ENCODE results near the gene FBLN1. TPM values are rescaled to one million over a fixed set of nuclear protein-coding genes. Genes with fewer than 3 reads are reported as not detected.

FBLN1 gene
- total RNA-seq, 2 donors from 2014 or later: 226 to 305 TPM

DNA sequence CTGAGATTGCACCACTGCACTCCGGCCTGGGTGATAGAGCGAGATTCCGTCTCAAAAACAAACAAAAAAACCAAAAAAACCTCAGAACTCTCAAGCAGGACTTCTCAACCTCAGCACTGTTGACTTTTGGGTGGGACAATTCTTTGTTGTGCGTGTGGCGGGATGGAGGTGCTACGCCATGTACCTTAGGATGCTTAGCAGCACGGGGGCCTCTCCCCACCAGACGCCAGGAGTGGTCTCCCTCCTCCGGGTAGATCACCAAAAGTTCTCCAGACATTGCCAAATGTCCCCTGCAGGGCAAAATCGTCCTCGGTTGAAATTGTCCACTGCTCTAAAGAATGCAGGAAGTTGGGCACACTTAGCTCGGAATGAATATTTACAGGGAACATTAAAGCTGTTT, 142.0 kb downstream of the FBLN1 start:
- no peak overlapping the region for H3K4me3 Mint-ChIP-seq
- no peaks in the 10 kb centered on the region for H3K36me3 Mint-ChIP-seq (ENCODE audit: low read depth)
- H3K4me1 ChIP-seq (ENCODE audit: control insufficient read depth, insufficient read depth, low read length): no peaks in the 10 kb centered on the region
- H3K27ac Mint-ChIP-seq: no peak overlapping the region
- TF ChIP-seq, protein P1, sequence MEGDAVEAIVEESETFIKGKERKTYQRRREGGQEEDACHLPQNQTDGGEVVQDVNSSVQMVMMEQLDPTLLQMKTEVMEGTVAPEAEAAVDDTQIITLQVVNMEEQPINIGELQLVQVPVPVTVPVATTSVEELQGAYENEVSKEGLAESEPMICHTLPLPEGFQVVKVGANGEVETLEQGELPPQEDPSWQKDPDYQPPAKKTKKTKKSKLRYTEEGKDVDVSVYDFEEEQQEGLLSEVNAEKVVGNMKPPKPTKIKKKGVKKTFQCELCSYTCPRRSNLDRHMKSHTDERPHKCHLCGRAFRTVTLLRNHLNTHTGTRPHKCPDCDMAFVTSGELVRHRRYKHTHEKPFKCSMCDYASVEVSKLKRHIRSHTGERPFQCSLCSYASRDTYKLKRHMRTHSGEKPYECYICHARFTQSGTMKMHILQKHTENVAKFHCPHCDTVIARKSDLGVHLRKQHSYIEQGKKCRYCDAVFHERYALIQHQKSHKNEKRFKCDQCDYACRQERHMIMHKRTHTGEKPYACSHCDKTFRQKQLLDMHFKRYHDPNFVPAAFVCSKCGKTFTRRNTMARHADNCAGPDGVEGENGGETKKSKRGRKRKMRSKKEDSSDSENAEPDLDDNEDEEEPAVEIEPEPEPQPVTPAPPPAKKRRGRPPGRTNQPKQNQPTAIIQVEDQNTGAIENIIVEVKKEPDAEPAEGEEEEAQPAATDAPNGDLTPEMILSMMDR (conservative IDR thresholded peaks at IDR 0.05): no peak
- DNase-seq: no peak
- peaks cover 11% of the 10 kb centered on the region for H3K4me1 Mint-ChIP-seq
- no peaks in the 10 kb centered on the region for H3K9me3 ChIP-seq (ENCODE audit: control insufficient read depth, low read length)
- H3K9me3 Mint-ChIP-seq: no peaks in the 10 kb centered on the region
- H3K27me3 Mint-ChIP-seq (ENCODE audit: insufficient read depth): peaks cover 70% of the 10 kb centered on the region
- H3K27ac ChIP-seq (ENCODE audit: low read depth, low read length): no peak overlapping the region
- H3K27me3 ChIP-seq (ENCODE audit: control insufficient read depth, insufficient read depth, low read length, poor library complexity, severe bottlenecking): peaks cover 17% of the 10 kb centered on the region
- WGBS, 2 experiments (ENCODE audit: insufficient coverage in 1 of 2, insufficient read length in 1 of 2): 92 to 94% methylated on average over 9 to 12 of the region's 12 CpGs
- no peaks in the 10 kb centered on the region for H3K36me3 ChIP-seq (ENCODE audit: control insufficient read depth, insufficient read depth, low read length)
- H3K4me3 ChIP-seq (ENCODE audit: low read length): no peak overlapping the region
- H3K9ac ChIP-seq (ENCODE audit: extremely low read depth, low read length, poor library complexity, severe bottlenecking): no peak overlapping the region

DNA sequence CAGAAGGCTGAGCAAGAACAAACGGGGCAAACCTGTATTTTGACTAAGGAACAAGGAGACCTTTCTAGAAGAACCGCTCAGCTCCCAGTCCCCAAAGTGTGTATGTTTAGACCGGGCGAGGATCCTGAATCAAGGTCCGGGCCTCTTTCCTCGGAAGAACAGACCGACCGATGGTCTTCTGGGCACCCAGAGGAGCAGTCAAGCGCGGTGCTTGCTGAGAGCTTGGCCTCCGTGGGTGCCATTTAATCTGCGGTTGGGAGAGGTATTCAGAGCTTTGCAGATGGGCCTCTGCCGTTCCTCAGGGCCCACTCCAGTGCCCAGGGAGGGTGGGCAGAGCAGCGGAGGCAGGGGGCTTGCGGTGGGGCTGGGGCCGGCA, 142.5 kb downstream of the FBLN1 start:
- peaks cover 6% of the 10 kb centered on the region for H3K4me1 Mint-ChIP-seq
- H3K9me3 Mint-ChIP-seq: no peaks in the 10 kb centered on the region
- no peaks in the 10 kb centered on the region for H3K36me3 ChIP-seq (ENCODE audit: control insufficient read depth, insufficient read depth, low read length)
- no peak overlapping the region for H3K9ac ChIP-seq (ENCODE audit: extremely low read depth, low read length, poor library complexity, severe bottlenecking)
- H3K27ac ChIP-seq (ENCODE audit: low read depth, low read length): no peak overlapping the region
- no peaks in the 10 kb centered on the region for H3K4me1 ChIP-seq (ENCODE audit: control insufficient read depth, insufficient read depth, low read length)
- no peak overlapping the region for H3K27ac Mint-ChIP-seq
- H3K36me3 Mint-ChIP-seq (ENCODE audit: low read depth): no peaks in the 10 kb centered on the region
- H3K4me3 Mint-ChIP-seq: peak overlapping the region; percentile 38
- H3K27me3 Mint-ChIP-seq (ENCODE audit: insufficient read depth): peaks cover 66% of the 10 kb centered on the region
- H3K4me3 ChIP-seq (ENCODE audit: low read length): no peak overlapping the region
- peaks cover 17% of the 10 kb centered on the region for H3K27me3 ChIP-seq (ENCODE audit: control insufficient read depth, insufficient read depth, low read length, poor library complexity, severe bottlenecking)
- DNase-seq: no peak
- WGBS, 2 experiments (ENCODE audit: insufficient coverage in 1 of 2, insufficient read length in 1 of 2): 70 to 74% methylated on average over 12 to 16 of the region's 16 CpGs
- TF ChIP-seq, protein P1 (conservative IDR thresholded peaks at IDR 0.05): no peak
- H3K9me3 ChIP-seq (ENCODE audit: control insufficient read depth, low read length): no peaks in the 10 kb centered on the region

DNA sequence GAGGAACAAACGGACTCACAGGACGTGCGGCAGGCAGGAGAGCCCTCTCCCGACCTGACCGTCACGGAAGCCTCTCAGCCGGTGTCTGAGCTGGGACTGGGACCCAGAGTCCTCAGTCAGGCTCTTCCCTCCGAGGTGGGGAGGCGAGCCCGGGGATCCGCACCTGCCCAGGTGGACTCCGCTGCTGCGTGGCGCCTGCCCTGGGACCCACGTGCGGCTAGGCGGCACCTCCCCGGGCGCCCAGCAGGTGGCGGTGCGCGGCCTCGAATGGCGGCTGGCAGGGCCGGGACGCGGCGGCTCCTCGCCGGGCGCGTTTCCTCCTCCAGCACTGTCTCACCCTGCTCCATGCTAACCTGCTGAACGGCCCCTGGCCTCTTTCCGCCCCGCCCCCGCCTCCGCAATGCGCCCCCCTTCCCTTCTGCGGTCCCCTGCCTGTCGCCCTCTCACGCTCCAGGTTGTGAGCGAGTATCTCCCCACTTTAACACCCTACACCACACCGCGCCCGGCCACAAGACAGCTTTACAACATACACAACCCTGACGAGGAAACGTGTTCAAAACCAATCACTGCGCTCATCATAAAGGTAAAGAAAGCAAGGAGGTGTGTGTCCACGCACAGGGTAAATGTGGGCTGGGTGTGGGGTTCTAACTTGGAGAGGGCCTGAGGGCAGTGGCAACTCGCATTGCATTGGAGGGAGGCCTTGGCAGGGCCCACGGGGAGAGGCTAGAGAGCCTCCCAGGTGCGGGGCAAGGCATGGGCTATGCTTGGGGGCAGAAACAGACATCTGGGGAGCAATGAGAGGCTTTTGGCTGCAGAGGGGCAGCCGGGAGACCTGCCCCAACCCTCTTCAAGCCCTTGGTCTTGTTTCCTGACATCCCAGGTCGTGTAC, 143.1 kb downstream of the FBLN1 start:
- H3K27me3 ChIP-seq (ENCODE audit: control insufficient read depth, insufficient read depth, low read length, poor library complexity, severe bottlenecking): peaks cover 17% of the 10 kb centered on the region
- H3K27ac Mint-ChIP-seq: no peak overlapping the region
- 25 to 69% methylated on average over 10 to 54 of the region's 54 CpGs for WGBS, 2 experiments (ENCODE audit: insufficient coverage in 1 of 2, insufficient read length in 1 of 2)

More for the DNA sequence above, 143.1 kb downstream of the FBLN1 start:
- no peaks in the 10 kb centered on the region for H3K9me3 Mint-ChIP-seq
- H3K36me3 Mint-ChIP-seq (ENCODE audit: low read depth): no peaks in the 10 kb centered on the region
- no peaks in the 10 kb centered on the region for H3K4me1 ChIP-seq (ENCODE audit: control insufficient read depth, insufficient read depth, low read length)
- H3K9me3 ChIP-seq (ENCODE audit: control insufficient read depth, low read length): no peaks in the 10 kb centered on the region
- H3K36me3 ChIP-seq (ENCODE audit: control insufficient read depth, insufficient read depth, low read length): no peaks in the 10 kb centered on the region
- no peak overlapping the region for H3K9ac ChIP-seq (ENCODE audit: extremely low read depth, low read length, poor library complexity, severe bottlenecking)
- H3K27ac ChIP-seq (ENCODE audit: low read depth, low read length): no peak overlapping the region
- TF ChIP-seq, protein P1 (conservative IDR thresholded peaks at IDR 0.05): peak; percentile 97
- H3K27me3 Mint-ChIP-seq (ENCODE audit: insufficient read depth): peaks cover 59% of the 10 kb centered on the region
- DNase-seq: peak; percentile 94
- peaks cover 3% of the 10 kb centered on the region for H3K4me1 Mint-ChIP-seq
- no peak overlapping the region for H3K4me3 ChIP-seq (ENCODE audit: low read length)
- H3K4me3 Mint-ChIP-seq: peak overlapping the region; percentile 38

Data from endodermal cell (in vitro differentiated cells).